Activated T-cell treated with anti-CD3 and anti-CD28 coated beads, Interleukin-2, amount 50 U/mL, for 24 hours (primary cell): ENCODE results near the gene NCK1.

Experiments
- DNase-seq: peaks from one replicate; pipeline ENCODE4 v3.0.0-alpha.2; 2020
- H3K27ac Mint-ChIP-seq: 2 replicates; pipeline ENCODE4 v1.8.0; 2020; ENCODE audit warnings: mild to moderate bottlenecking, mixed read lengths
- H3K27me3 Mint-ChIP-seq: 2 replicates; pipeline ENCODE4 v1.8.0; 2020; ENCODE audit warnings: mixed read lengths
- H3K36me3 Mint-ChIP-seq: 2 replicates; pipeline ENCODE4 v1.8.0; 2020; ENCODE audit warnings: low read depth, mixed read lengths
- H3K4me1 Mint-ChIP-seq: 2 replicates; pipeline ENCODE4 v1.8.0; 2020; ENCODE audit warnings: low read depth, mixed read lengths
- H3K4me3 Mint-ChIP-seq: 2 replicates; pipeline ENCODE4 v1.8.0; 2020; ENCODE audit warnings: mild to moderate bottlenecking, moderate library complexity, mixed read lengths
- H3K9me3 Mint-ChIP-seq: 2 replicates; pipeline ENCODE4 v1.8.0; 2020; ENCODE audit warnings: mixed read lengths

Gene NCK1

DNA sequence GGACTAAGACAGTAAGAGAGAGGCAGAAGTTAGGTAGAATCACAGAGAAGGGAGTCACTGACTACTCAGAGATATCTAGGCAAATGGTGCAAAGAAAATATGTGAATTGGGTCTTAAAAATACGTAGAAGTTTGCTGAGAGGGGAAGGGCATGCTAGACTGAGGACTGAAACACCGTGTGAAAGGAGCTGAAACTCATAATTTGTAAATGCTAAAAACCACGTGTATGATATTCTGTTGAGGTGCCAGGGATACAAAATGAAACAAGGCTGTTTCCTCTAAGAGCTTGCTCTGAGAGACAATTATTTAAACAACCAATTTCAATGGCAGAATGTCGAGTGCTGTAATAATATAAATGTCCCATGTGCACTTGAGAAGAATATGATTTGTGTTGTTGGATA lies 47.2 kb downstream of the NCK1 start:
- H3K9me3 Mint-ChIP-seq: peaks cover 5% of the 10 kb centered on the region
- H3K4me1 Mint-ChIP-seq: peaks cover 84% of the 10 kb centered on the region
- H3K36me3 Mint-ChIP-seq: peaks cover 58% of the 10 kb centered on the region
- H3K4me3 Mint-ChIP-seq: no peak overlapping the region
- H3K27me3 Mint-ChIP-seq: no peaks in the 10 kb centered on the region
- peak overlapping the region; percentile 64 for H3K27ac Mint-ChIP-seq
- no peak for DNase-seq

DNA sequence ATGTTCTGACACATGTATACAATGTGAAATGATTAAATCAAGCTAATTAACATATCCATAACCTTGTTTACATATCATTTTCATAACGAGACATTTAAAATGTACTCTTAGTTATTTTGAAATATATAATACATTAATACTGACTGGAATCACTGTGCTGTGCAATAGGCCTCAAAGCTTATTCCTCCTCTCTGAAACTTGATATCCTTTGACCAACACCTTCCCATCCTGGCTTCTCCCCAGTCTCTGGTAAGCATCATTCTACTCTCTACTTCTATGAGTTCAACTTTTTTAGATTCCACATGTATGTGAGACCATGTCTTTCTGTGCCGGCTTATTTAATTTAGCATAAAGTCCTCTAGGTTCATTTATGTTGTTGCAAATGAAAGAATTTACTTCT lies 48.7 kb downstream of the NCK1 start:
- H3K4me1 Mint-ChIP-seq: peaks cover 88% of the 10 kb centered on the region
- H3K9me3 Mint-ChIP-seq: peaks cover 3% of the 10 kb centered on the region
- no peak overlapping the region for H3K27ac Mint-ChIP-seq
- no peak for DNase-seq
- H3K36me3 Mint-ChIP-seq: peaks cover 52% of the 10 kb centered on the region
- no peaks in the 10 kb centered on the region for H3K27me3 Mint-ChIP-seq
- no peak overlapping the region for H3K4me3 Mint-ChIP-seq

DNA sequence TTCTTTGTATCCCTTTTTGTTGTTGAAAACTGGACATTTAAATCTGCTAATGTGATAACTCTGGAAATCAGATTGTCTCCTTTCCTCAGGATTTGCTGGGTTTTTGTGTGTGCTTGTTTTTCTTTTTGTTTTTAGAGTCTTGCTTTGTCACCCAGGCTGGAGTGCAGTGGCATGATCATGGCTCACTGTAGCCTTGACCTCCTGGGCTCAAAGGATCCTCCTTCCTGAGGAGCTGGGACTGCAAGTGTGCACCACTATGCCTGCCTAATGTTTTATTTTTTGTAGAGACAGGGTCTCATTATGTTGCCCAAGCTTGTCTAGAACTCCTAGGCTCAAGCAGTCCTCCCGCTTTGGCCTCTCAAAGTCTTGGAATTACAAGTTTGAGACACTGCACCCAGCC lies 51.2 kb downstream of the NCK1 start:
- H3K27me3 Mint-ChIP-seq: no peaks in the 10 kb centered on the region
- DNase-seq: no peak
- peaks cover 46% of the 10 kb centered on the region for H3K36me3 Mint-ChIP-seq
- peaks cover 3% of the 10 kb centered on the region for H3K9me3 Mint-ChIP-seq
- H3K4me1 Mint-ChIP-seq: peaks cover 87% of the 10 kb centered on the region
- H3K27ac Mint-ChIP-seq: peak overlapping the region; percentile 58
- H3K4me3 Mint-ChIP-seq: no peak overlapping the region

- Mint-ChIP-seq H3K27ac (no peak overlapping the region), H3K4me1 (peaks cover 86% of the 10 kb centered on the region), H3K27me3 (no peaks in the 10 kb centered on the region), H3K4me3 (no peak overlapping the region), H3K9me3 (peaks cover 3% of the 10 kb centered on the region), H3K36me3 (peaks cover 54% of the 10 kb centered on the region)
- no peak for DNase-seq
Measured at GRCh38 chr3:136914739-136915138, 52.7 kb downstream of the NCK1 start.

- Mint-ChIP-seq H3K4me3 (no peak overlapping the region), H3K36me3 (peaks cover 48% of the 10 kb centered on the region), H3K4me1 (peaks cover 86% of the 10 kb centered on the region), H3K9me3 (peaks cover 3% of the 10 kb centered on the region), H3K27me3 (no peaks in the 10 kb centered on the region), H3K27ac (no peak overlapping the region)
- DNase-seq: no peak
Measured at GRCh38 chr3:136916223-136916622, 54.2 kb downstream of the NCK1 start.

GRCh38 chr3:136919799-136920580 lies 58.0 kb downstream of the NCK1 start:
- no peak overlapping the region for H3K4me3 Mint-ChIP-seq
- no peak for DNase-seq
- peak overlapping the region; percentile 74 for H3K27ac Mint-ChIP-seq
- H3K27me3 Mint-ChIP-seq: no peaks in the 10 kb centered on the region
- no peaks in the 10 kb centered on the region for H3K9me3 Mint-ChIP-seq
- H3K36me3 Mint-ChIP-seq: peaks cover 21% of the 10 kb centered on the region
- peaks cover 80% of the 10 kb centered on the region for H3K4me1 Mint-ChIP-seq

- DNase-seq: no peak
- Mint-ChIP-seq H3K9me3 (no peaks in the 10 kb centered on the region), H3K4me1 (peaks cover 77% of the 10 kb centered on the region), H3K36me3 (peaks cover 15% of the 10 kb centered on the region), H3K27me3 (no peaks in the 10 kb centered on the region), H3K4me3 (peak overlapping the region; percentile 62), H3K27ac (peak overlapping the region; percentile 81)
Measured at GRCh38 chr3:136920904-136921611, 59.0 kb downstream of the NCK1 start.

GRCh38 chr3:136925425-136926190 lies 63.6 kb downstream of the NCK1 start:
- Mint-ChIP-seq H3K27ac (no peak overlapping the region), H3K9me3 (no peaks in the 10 kb centered on the region), H3K36me3 (peaks cover 31% of the 10 kb centered on the region), H3K4me1 (peaks cover 58% of the 10 kb centered on the region), H3K4me3 (no peak overlapping the region), H3K27me3 (no peaks in the 10 kb centered on the region)
- DNase-seq: no peak

DNA sequence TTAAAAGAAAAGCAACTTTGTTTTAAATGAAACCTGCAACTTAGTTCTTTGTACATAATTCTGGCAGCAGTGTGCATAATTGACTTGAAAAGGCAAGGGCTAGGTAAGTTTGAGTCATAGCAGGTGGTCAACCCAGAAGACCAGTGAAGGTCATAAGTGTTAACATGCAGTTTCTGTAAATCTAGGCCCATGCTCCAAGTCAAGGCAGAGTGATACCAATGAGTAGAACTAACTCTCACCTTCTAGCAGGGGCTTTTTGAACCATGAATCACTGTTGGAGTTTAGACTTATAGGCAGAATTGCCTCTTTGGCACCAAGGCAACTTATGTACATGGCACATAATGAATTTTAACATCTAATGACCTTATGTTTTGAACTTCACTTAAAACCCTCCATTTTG lies 66.2 kb downstream of the NCK1 start:
- H3K9me3 Mint-ChIP-seq: no peaks in the 10 kb centered on the region
- H3K4me1 Mint-ChIP-seq: peaks cover 59% of the 10 kb centered on the region
- H3K27me3 Mint-ChIP-seq: no peaks in the 10 kb centered on the region
- H3K4me3 Mint-ChIP-seq: no peak overlapping the region
- no peak for DNase-seq
- H3K36me3 Mint-ChIP-seq: peaks cover 35% of the 10 kb centered on the region
- H3K27ac Mint-ChIP-seq: no peak overlapping the region

- Mint-ChIP-seq H3K4me1 (peaks cover 58% of the 10 kb centered on the region), H3K27me3 (no peaks in the 10 kb centered on the region), H3K4me3 (no peak overlapping the region), H3K9me3 (no peaks in the 10 kb centered on the region), H3K27ac (no peak overlapping the region), H3K36me3 (peaks cover 52% of the 10 kb centered on the region)
- no peak for DNase-seq
Measured at GRCh38 chr3:136929977-136930670, 68.1 kb downstream of the NCK1 start.

- no peak overlapping the region for H3K4me3 Mint-ChIP-seq
Measured at GRCh38 chr3:136931606-136932005, 69.6 kb downstream of the NCK1 start.

GRCh38 chr3:136932523-136932922 lies 70.5 kb downstream of the NCK1 start:
- peak overlapping the region; percentile 70 for H3K27ac Mint-ChIP-seq
- peaks cover 70% of the 10 kb centered on the region for H3K36me3 Mint-ChIP-seq
- peaks cover 6% of the 10 kb centered on the region for H3K9me3 Mint-ChIP-seq
- H3K27me3 Mint-ChIP-seq: no peaks in the 10 kb centered on the region
- no peak for DNase-seq
- H3K4me3 Mint-ChIP-seq: no peak overlapping the region
- H3K4me1 Mint-ChIP-seq: peaks cover 65% of the 10 kb centered on the region

More at GRCh38 chr3:136931606-136932005, 69.6 kb downstream of the NCK1 start:
- H3K36me3 Mint-ChIP-seq: peaks cover 64% of the 10 kb centered on the region
- DNase-seq: no peak
- no peak overlapping the region for H3K27ac Mint-ChIP-seq
- peaks cover 3% of the 10 kb centered on the region for H3K9me3 Mint-ChIP-seq
- H3K27me3 Mint-ChIP-seq: no peaks in the 10 kb centered on the region
- H3K4me1 Mint-ChIP-seq: peaks cover 59% of the 10 kb centered on the region

GRCh38 chr3:136932978-136933772 lies 71.2 kb downstream of the NCK1 start:
- Mint-ChIP-seq H3K4me1 (peaks cover 65% of the 10 kb centered on the region), H3K27me3 (no peaks in the 10 kb centered on the region), H3K36me3 (peaks cover 67% of the 10 kb centered on the region), H3K4me3 (no peak overlapping the region), H3K9me3 (peaks cover 6% of the 10 kb centered on the region), H3K27ac (peak overlapping the region; percentile 70)
- no peak for DNase-seq
